ENCODE results near the gene PRAMEF1.

GRCh38 chr1:12799730-12800129 is 8.5 kb downstream of the PRAMEF1 start:
- no peak for TF ChIP-seq CTCF (IDR thresholded peaks at IDR 0.05)
- TF ChIP-seq ZFX (IDR thresholded peaks at IDR 0.05; ENCODE audit: borderline replicate concordance): no peak
